HG03095 (cell line): Measurements from ENCODE around the gene POLR2B.
"Not testable (repeated sequence)": the region's sequence is repeated elsewhere in the genome, so short reads cannot be mapped to it uniquely, and the experiment has no call there.

Experiments
- ATAC-seq: cut with Tn5 transposase; IDR thresholded peaks from one replicate; pipeline ENCODE4 v1.9.1; 2021; ENCODE audit warnings: moderate library complexity; ENCODE audit not compliant: unreplicated experiment

The POLR2B gene

GRCh38 chr4:57051095-57051494 lies 72.4 kb downstream of the POLR2B start:
- ATAC-seq = no peak

- no peak for ATAC-seq
These were observed 72.8 kb downstream of the POLR2B start for GRCh38 chr4:57051524-57051923.

GRCh38 chr4:57053508-57053907 lies 74.8 kb downstream of the POLR2B start:
- ATAC-seq = no peak

DNA sequence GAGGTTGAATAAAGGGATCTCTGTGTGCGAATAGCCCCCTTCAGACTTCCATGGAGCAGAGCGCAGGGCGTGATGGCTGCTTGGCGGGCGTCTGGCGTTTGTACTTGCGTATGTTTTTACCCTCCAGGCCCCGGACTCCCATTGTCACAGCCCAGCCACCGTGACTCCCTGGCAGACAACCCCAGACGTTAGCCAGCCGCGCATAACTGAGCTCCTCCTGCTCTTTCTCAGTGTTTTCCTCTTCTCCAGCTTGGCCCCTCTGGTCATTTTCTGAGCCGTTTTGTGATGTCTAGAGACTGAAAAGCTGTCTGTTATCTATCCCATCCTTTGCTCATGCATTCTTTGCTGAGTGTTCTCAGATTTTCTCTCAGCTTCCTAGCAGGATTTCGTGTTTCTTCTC lies 77.2 kb downstream of the POLR2B start:
- ATAC-seq = no peak

DNA sequence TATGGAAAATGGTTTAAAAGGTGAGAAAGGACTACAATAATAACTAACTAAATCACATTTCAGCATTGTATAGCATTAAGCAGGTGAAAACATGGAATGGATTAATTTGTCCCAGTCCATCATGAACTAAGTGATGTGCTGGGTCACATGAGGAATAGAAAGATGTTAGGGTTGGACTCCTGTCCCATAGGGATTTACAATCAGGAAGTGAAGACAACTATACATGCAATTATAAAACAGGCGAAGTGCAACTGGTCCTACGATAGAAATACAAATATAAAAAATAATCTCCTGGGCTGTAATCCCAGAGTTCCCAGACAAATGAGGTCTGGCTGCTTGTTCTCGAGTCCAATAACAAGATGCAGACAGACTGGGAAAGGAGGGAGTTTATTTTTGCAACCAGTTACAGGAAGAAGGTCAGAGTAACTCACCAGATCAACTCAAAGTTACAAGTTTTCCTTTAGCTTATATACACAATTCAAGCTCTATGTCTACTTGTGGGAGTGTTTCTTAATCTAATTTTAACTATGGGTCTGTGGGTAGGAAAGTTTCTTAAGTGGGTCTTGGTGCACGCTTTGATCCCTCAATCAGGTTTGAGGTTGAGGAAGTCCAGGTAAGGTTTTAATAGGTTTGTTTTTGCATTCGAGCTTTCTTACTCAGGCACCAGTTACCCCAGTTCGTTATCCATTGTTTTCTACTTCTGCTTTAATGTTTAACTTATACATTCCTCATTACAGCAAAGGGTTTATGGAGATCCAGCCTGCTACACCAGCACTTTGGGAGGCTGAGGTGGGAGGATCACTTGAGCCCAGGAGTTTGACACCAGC lies 81.4 kb downstream of the POLR2B start:
- no peak for ATAC-seq

- not testable (repeated sequence) for ATAC-seq
These were observed 82.0 kb downstream of the POLR2B start for GRCh38 chr4:57060717-57061067.

- ATAC-seq = no peak
These were observed 82.7 kb downstream of the POLR2B start for GRCh38 chr4:57061395-57061794.

GRCh38 chr4:57063518-57063917 lies 84.8 kb downstream of the POLR2B start:
- no peak for ATAC-seq

- no peak for ATAC-seq
These were observed 85.4 kb downstream of the POLR2B start for GRCh38 chr4:57064120-57064519.

DNA sequence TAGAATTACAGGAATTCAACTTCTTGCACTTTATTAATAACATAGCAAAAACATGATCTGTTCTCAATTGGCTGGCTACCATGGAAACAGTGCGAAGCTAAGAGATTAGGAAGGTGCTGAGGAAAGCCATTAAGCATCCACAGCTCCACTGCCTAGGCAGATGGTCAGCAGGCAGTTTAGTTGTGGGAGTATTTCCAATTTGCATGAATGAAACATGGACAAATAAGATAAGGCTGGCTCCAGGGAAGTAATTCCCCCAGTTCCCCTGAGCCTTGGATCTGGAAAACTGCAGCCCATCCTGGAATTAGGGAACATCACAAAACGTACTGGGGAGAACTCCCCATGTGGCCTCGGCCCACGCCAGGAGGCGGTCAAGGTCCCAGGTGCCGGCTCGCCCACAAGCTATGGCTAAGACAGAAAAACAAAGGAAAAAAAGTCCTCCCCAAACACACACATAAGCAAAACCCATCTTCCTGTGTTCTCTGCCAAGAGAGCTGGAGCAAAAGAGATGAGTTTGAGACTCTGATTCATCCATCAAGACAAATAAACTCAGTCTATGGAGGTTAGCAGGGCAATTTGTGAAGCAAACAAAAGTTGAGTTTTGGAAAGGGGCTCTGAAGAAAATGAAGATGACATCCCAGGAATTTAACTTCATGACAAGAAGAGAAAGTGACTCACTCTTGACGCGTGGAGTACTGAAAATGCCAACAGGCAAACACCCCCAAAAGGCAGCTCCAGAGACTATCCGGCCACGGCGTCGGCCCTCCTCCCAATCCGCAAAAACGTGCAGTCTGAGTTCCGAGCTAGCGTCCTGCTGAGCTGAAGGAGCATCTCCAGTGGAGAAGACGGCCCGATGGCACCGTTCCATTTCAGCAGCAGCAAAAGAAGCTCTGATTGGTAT lies 86.4 kb downstream of the POLR2B start:
- ATAC-seq = no peak

GRCh38 chr4:57065730-57066482 lies 87.2 kb downstream of the POLR2B start:
- ATAC-seq = no peak

DNA sequence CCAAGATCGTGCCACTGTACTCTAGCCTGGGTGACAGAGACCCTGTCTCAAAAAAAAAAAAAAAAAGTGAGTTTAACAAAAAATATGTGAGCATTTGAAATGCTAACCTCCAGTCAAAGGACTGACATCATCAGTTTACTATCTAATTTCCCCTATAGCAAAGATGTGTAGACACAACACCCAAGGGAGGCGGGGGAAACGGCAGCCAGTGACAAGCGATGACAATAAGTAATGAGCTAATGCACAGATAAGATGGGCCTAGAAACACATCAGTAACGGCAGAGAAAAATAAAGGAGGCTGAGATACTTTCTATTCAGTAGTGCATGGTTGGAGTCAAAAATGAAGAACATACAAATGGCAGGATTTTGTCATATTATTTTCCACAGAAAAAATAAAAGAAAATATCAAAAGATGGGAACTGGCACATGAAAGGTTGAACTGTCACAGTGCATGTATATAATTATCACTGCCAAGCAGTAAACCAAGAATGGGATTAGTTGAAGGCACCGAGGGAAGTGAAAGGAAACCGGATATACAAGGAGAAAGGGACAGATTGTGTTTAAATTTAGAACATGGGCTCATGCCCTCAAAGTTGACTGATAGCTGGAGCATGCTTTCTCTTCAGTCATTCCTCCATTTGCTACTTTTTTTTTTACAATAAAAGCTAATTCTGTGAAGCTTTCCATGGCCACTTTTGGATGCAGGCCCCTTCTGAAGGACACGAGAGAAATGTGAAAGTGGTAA lies 89.7 kb downstream of the POLR2B start:
- ATAC-seq = no peak

GRCh38 chr4:57070461-57070860 lies 91.8 kb downstream of the POLR2B start:
- ATAC-seq = no peak

GRCh38 chr4:57071326-57071725 lies 92.6 kb downstream of the POLR2B start:
- ATAC-seq = no peak

GRCh38 chr4:57073559-57073958 lies 94.9 kb downstream of the POLR2B start:
- no peak for ATAC-seq

DNA sequence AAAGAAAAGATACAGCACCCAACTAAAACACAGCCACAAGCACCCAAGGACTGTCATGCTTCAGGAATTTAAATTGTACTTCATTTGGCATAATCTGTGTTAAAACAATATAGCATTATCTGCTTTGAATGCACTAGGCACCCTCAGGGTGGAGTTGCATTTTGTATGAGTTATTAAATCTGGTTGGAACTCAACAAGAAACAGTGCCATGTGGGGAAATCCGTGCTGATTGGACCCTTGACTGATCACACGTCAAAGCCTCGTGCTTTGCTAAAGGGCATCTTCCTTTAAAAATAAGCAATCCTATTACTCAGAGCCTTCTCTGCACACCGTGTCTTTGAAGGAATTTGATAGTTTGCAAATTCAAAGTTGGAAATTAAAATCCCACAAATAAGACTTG lies 96.0 kb downstream of the POLR2B start:
- no peak for ATAC-seq

GRCh38 chr4:57075367-57075766 lies 96.7 kb downstream of the POLR2B start:
- ATAC-seq = no peak

- ATAC-seq = no peak
These were observed 98.0 kb downstream of the POLR2B start for GRCh38 chr4:57076646-57077045.

- ATAC-seq = no peak
These were observed 99.1 kb downstream of the POLR2B start for GRCh38 chr4:57077550-57078343.
